C4-2B (cell line): Measurements from ENCODE around the gene ZNF780A.

Experiments used
- H3K27ac ChIP-seq: fragments of 450-650 bp; 2 replicates; pipeline ENCODE4 v1.5.1; 2017
- CTCF ChIP-seq: fragments of 450-650 bp; conservative IDR thresholded peaks from 2 replicates; pipeline ENCODE4 v1.5.1; 2017; ENCODE audit warnings: mild to moderate bottlenecking
- ZFX ChIP-seq: fragments of 450-650 bp; IDR thresholded peaks from 2 replicates; pipeline ENCODE4 v1.6.1; 2017

The ZNF780A gene

GRCh38 chr19:40080289-40080688 is 10.5 kb downstream of the ZNF780A start:
- TF ChIP-seq ZFX (no peak), CTCF (no peak)
- no peak overlapping the region for H3K27ac ChIP-seq

GRCh38 chr19:40078377-40078776 is 12.4 kb downstream of the ZNF780A start:
- H3K27ac ChIP-seq = no peak overlapping the region
- no peak for TF ChIP-seq CTCF
- TF ChIP-seq ZFX = no peak

GRCh38 chr19:40070058-40070457 is 20.7 kb downstream of the ZNF780A start:
- TF ChIP-seq ZFX (no peak), CTCF (no peak)
- H3K27ac ChIP-seq = no peak overlapping the region

GRCh38 chr19:40059624-40060023 is 31.1 kb downstream of the ZNF780A start:
- no peak for TF ChIP-seq CTCF
- no peak for TF ChIP-seq ZFX
- H3K27ac ChIP-seq = no peak overlapping the region

DNA sequence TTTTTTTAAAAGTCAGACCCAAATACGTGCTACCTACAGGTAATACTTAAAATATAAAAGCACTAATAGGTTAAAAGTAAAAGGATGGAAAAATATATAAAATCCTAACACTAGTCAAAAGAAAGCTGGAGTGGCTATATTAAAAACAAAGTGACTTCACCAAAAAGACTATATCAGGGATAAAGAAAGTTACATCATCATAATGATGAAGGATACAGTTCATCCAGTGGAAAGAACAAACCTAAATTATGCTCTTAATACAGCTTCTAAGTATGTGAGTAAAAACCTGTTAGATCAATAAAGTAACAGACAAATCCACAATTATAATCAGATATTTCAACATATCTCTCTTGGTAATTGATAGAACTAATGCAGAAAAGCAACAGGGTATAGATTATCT is 33.6 kb downstream of the ZNF780A start:
- no peak for TF ChIP-seq ZFX
- no peak for TF ChIP-seq CTCF
- H3K27ac ChIP-seq = no peak overlapping the region

GRCh38 chr19:40056505-40056904 is 34.2 kb downstream of the ZNF780A start:
- H3K27ac ChIP-seq = peak overlapping the region; percentile 67
- TF ChIP-seq ZFX (no peak), CTCF (no peak)

DNA sequence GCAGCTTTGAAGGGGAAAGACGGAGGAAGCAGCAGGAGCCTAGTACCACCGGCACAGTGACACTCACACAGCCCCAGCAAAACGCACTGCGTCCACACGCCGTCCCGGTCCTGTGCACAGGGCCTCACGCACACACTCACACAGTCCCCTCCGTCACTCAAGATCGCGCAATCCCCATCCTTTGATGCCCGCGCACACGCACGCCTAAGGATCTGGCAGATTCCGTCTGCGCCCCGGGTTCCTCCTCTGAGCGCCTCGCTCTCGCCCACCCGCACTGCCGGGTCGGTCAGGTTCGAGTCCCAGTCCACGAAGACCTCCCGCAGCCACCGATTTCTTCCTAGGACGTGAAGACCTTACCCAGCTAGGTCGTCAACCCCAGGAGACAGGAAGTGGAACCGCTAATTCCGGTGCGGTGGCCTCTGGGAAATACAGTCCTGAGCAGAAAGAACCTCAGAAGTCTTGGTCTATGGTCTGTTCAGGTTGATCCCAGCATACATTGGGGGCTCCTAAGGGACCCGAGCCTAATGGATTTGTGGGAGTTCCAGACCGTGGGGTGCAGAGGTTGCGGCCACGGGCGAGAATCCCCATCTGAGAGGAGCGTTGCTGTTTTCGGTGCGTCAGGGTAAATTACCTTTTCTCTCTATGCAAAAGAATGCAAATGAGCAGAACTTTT is 34.8 kb downstream of the ZNF780A start, which contains the start of gene ZNF780B:
Gene ZNF780B (minus strand): TSS at position 400 of the 673 bp plus-strand sequence. CDS start 5,899 bp downstream, outside the sequence.
- TF ChIP-seq CTCF = no peak
- peak; percentile 8; the same call in 1 of the 2 replicates for TF ChIP-seq ZFX
- peak within 1 kb of the TSS; percentile 67 for H3K27ac ChIP-seq
